Caki2 (cell line): Measurements from ENCODE around the gene ATF6B. TPM values are rescaled to one million over a fixed set of nuclear protein-coding genes. Genes with fewer than 3 reads are reported as not detected.
A peak's percentile ranks its signal among the peaks of the same experiment; 100 is the strongest.

Experiments
- DNase-seq: peaks from one replicate; pipeline ENCODE4 v3.0.0-alpha.2; 2015; ENCODE audit warnings: low read depth
- in situ Hi-C: cut with HindIII; loops from 2 replicates; pipeline ENCODE4 v1.10.0; 2016; ENCODE audit warnings: low sequenced_read_pairs, low pct_unique_long_range_greater_than_20kb, mixed read lengths
- total RNA-seq: library from RNA; depleted of rRNA; stranded (reverse); fragments of >200 nt; shearing (Covaris generic); gene quantifications from 2 replicates; pipeline ENCODE4 v1.2.3, GENCODE V29; 2014; ENCODE audit warnings: low replicate concordance

Gene ATF6B
- total RNA-seq, 1 experiment from 2014 or later, result 9.7 TPM

- no peak for DNase-seq
- in situ Hi-C loops, result no loop called here
Observed at GRCh38 chr6:32163559-32164258, 35.7 kb upstream of the ATF6B start.

DNA sequence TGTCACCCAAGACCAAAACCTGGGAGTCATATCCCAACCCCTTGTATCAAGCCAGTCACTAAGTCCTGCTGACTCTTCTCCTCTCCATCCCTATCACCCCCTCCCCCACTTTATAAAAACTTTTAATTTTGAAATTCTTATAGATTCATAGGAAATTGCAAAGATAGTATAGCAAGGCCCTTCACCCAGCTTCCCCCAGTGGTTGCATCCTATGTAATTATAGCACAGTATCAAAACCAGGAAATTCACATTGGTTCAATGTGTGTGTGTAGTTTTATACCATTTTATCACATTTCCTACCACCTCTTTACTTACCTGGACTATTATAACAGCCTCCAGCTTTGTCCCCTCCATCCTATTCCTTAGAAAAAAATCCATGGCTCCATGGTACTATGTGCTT is 30.0 kb upstream of the ATF6B start:
- no peak for DNase-seq
- in situ Hi-C loops, result no loop called here

- DNase-seq, result no peak
- in situ Hi-C loops, result no loop called here
Observed at GRCh38 chr6:32156891-32157290, 28.8 kb upstream of the ATF6B start.

GRCh38 chr6:32154514-32155161 is 26.6 kb upstream of the ATF6B start:
- peak; percentile 77 for DNase-seq
- in situ Hi-C loops, result no loop called here

- in situ Hi-C loops, result no loop called here
- DNase-seq, result peak; percentile 93
Observed at GRCh38 chr6:32153564-32154513, 25.8 kb upstream of the ATF6B start, which contains the start of gene PPT2. Gene PPT2, plus strand, starts transcription at chr6:32154141. Its CDS starts 454 bp downstream, at chr6:32154595.

GRCh38 chr6:32152769-32153563 is 24.9 kb upstream of the ATF6B start:
- in situ Hi-C loops, result no loop called here
- peak; percentile 89 for DNase-seq

- DNase-seq, result no peak
- in situ Hi-C loops, result no loop called here
Observed at GRCh38 chr6:32151863-32152768, 24.1 kb upstream of the ATF6B start, which contains the start of gene PRRT1. Gene PRRT1, minus strand, starts transcription at chr6:32151939. Its CDS starts 112 bp downstream, at chr6:32151827.

DNA sequence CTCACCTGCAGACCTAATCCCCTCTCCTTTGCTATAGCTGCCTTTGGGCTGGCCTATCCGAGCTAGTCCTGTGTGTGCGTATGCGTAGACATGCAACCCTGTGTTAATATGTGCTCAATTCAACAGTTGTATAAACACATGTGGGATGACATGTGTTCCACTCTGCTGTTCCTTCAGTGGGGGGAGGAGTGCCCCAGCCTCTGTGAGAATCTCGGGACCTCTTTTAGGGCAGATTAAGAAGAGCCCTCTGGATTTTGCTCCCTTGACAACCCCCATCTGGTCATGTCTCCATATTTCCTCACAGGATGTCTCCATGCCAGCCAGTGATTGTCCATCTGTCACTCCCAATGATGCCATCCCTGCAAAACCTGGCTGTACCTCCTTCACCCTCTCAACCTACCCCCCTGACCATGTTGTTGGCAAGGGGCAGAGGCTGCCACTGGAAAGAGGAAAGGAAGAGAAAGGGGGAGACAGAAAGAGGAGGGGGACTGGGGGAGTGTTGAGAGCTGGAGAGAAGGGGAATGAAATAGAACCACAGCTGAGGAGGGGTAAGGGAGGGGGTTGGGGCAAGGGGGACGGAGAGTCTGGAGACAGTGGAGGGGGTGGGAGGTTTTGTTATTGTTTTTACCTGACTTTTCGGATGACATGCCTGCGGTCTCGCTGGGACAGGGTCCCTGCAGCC is 23.3 kb upstream of the ATF6B start:
- in situ Hi-C loops, result no loop called here
- DNase-seq, result no peak

GRCh38 chr6:32149932-32150870 is 22.2 kb upstream of the ATF6B start:
- in situ Hi-C loops, result no loop called here
- DNase-seq, result no peak

DNA sequence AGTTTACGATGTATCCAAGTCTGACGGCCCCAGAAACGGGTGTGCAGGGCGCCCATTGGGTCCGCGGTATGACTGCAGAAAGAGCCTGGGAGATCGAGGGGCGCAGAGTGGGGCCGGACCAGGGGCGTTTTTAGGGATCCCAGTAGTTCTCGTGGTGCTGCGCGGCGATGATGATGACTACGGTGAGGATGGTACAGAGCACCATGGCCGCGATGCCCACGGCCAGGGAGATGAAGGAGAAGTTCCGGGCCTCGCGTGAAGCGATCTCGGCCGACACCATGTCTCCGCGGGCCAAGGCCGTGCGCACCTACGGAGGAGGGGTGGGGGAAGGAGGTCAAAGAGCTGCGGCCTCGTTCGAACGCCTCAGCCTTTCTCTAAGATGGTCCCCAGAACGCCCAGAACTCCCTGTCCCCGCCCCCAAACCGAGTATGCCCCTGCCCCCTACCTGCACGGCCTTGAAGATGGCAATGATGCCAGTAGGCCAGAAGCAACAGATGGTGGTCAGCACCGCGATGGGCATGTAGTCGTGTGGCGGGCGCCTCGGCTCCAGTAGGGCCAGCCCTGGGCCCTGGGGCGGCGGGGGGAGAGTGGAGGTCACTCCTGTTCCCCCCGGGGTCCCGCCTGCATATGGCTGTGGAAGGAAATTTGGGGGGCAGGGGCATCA is 21.2 kb upstream of the ATF6B start:
- in situ Hi-C loops, result no loop called here
- no peak for DNase-seq

GRCh38 chr6:32148289-32149091 is 20.4 kb upstream of the ATF6B start:
- in situ Hi-C loops, result no loop called here
- no peak for DNase-seq

DNA sequence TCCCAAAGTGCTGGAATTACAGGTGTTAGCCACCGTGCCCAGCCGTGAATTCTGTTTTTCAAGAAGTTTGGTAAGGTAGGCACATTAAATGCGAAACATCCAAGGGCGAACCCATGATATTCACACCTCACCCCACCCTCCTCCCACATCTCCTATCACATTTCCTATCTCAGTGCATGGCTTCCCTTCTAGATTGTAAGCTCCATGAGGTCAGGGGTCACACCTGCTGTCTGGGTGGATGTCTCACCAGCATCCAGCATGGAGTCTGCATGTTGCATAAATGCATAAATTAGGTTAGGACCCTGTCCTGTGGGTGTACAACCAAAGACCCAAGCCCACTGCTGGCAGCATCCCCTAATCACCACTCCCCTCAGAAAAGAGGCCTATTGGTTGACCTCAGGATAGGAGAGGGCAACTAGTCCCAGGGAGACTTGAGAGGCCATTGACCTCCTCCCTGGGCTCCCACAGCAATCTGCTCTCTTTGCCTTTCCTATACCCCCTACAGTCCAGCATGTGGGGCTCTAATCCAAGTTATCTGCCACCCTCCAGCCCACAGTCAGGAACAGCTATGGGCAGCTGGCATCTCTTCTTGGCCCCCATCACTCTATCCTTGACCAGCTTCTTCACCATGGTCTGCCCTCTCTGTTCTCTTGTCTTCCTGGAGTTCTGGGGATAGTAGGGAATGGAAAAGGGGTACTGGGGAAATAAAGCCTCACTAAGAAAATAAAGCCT is 19.5 kb upstream of the ATF6B start:
- DNase-seq, result no peak
- in situ Hi-C loops, result no loop called here

DNA sequence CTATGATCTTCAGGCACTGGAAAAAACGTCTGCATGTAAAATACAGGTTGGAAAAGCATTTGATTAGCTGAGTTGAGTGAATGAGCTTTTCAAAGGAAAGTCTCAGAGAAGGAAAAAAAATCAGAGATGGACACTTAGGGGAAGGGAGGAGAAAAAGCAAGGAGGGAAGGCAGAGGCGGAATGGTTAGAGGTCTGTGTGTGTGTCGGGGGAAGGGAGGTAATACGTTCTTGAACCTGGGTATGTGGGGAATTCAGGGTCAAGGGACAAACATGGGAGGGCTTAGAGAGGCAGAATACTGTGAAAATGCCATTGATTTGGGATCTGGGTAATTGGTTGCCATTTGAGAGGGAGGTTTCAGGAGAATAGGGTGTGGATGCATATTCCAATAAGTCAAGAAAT is 18.6 kb upstream of the ATF6B start:
- no peak for DNase-seq
- in situ Hi-C loops, result no loop called here

GRCh38 chr6:32146287-32146686 is 18.2 kb upstream of the ATF6B start:
- in situ Hi-C loops, result no loop called here
- DNase-seq, result no peak
